NAMALWA (cell line): ENCODE data around the gene FILIP1L.

Experiments
- DNase-seq: peaks from one replicate; pipeline ENCODE4 v3.0.0-alpha.2; 2015; ENCODE audit warnings: low spot score

Gene FILIP1L

GRCh38 chr3:99923873-99924272, 190.4 kb downstream of the FILIP1L start:
- no peak for DNase-seq

GRCh38 chr3:99921986-99922385, 192.3 kb downstream of the FILIP1L start:
- no peak for DNase-seq

DNA sequence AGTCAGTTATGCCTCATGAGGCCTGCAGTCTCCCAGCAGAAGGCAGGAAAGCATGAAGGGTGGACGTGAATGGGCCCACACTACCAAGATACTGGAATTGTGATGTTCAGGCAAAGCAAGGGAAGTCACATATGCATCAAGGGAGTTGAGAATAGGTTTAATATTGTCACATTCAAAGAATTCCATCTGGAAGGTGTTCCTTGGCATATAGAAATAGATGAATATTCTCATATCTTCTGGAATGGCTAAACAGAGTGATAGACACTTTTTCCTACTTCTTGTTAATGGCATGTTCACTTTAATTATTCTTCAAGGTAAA, 193.0 kb downstream of the FILIP1L start:
- DNase-seq, result no peak

DNA sequence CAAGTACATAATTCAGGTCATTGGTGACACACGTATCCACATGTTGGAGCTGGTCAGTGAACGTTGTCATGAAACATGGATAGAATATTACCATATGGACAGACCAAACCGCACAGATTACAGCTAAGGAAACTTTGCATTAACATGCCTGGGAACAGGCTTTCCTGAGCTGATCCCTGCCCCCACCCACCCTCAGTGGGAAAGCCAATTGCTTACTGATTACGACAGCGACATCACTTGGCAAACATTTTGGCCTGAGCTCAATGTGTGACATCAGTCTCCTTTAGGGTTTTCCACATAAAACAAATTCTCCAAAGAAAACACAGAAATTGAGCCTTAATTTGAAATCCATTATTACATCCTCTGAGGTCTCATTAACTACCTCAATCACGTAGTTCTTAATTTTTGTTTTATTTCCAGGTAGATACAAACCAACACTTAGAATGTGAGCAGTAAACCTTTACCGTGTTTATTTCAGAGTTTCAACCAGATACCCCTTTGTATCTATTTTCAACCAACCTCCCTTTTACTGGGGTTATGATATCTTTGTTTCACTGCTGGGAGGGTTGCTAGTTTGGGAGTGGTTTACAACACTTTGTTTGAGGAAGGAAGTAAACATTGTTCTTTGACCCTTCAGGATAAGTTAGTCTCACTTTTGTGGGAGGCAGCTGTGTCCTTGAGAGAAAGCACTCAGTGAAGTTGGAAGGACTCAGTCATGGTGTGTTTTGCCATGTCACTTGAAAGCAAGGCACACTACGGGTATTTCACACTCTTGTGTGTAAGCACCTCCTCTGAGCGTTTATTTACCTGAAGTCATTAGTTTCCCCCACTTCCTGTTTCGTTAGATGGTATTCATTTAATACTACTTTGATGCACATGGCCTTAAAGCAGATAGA, 193.6 kb downstream of the FILIP1L start:
- no peak for DNase-seq

DNA sequence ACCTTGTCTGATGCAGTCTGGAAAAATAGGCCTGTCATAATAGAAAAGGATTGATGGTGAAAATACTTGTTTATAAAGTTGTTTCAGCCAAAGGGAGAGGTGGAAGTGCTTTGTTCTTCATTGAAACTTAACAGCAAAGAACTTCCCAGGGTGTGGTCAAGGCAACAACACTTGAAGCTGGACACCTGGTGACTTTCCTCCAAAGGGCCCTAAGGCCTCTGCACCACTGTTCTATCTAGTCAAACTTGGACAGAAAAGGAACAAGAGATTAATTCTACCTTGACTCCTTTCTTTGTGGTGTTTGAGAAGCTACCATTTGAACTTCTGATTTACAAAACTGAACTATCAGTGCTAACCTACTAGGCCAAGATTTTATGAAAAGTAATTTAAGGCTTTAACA, 194.6 kb downstream of the FILIP1L start:
- DNase-seq, result no peak

DNA sequence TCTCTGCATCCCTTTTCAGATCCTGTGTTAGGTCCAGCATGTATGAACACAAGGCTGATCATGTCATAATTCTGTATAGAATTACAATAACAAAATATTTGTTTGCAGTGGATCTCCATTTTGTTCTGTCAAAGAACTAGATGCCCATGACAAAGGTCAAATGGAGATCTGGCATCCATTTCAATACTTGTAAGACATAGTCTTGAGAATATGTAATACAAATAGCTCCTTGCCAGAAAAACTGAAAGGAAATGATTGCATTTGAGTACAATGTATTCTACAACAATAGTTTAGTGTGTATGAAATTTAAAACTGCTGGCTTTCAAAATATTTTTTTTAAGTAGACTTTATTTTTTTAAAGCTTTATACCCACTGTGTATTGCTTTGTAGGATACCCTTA, 195.6 kb downstream of the FILIP1L start:
- DNase-seq, result no peak

DNA sequence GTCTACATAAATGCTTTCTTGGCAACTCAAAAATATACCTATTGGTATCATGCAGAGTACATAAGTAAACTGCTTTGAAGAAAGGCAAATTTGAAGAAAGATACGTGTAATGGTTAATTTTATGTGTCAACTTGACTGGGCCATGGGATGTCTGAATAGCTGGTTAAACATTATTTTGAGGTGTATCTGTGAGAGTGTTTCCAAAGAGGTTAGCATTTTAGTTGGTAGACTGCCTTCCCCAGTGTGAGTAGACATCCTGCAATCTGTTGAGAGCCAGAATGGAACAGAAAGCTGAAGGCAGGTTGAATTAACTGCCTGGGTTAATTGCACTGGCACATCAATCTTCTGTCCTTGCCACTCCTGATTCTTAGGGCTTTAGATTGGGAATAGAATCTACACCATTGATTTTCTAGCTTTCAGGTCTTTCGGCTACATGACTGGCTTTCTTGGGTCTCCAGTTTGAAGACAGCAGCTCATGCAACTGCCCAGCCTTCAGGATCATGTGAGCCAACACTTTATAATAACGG, 198.3 kb downstream of the FILIP1L start:
- no peak for DNase-seq

DNA sequence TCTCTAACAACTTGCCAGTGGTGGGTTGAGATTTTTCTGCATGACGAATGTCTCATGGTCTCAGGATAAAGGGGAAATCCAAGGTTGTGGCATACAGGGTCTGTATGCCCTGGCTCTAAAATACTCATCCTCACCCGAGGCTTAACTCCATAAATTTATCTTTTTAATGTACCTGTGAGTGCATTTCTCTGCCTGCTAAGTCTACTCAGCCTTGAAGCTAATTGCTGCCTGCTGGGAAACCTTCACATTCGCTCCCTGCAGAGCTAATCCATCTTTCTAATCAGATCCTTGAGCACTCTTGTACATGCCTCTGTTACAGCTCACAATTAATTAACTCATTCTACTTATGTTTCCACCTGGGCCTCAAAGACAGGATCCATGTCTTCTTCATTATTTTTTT, 202.9 kb downstream of the FILIP1L start:
- no peak for DNase-seq

DNA sequence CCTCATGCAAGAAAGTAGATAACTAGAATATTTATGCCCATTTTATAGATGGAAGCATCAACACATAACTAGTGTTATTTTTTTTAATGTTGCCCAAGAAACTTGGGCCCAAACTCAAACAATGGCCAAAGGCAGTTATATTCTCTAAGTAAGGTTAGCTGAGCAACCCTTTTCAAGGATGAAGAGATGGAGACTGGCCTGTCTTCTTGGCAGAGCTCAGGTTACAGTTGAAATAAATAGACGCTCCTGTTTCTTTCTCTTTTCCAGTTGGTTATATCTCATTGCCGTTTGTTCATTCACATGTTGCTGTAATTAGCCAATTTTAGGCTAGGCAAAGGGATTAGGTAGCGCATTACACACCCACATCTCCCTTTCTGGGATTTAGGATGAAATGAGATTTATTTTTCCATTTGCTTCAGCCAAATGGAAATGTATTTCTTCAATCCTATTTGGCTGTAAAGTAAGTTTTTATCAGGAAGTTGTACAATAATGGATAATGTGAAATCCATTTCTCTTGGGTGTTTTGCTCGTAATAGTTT, 203.5 kb downstream of the FILIP1L start:
- DNase-seq, result no peak

DNA sequence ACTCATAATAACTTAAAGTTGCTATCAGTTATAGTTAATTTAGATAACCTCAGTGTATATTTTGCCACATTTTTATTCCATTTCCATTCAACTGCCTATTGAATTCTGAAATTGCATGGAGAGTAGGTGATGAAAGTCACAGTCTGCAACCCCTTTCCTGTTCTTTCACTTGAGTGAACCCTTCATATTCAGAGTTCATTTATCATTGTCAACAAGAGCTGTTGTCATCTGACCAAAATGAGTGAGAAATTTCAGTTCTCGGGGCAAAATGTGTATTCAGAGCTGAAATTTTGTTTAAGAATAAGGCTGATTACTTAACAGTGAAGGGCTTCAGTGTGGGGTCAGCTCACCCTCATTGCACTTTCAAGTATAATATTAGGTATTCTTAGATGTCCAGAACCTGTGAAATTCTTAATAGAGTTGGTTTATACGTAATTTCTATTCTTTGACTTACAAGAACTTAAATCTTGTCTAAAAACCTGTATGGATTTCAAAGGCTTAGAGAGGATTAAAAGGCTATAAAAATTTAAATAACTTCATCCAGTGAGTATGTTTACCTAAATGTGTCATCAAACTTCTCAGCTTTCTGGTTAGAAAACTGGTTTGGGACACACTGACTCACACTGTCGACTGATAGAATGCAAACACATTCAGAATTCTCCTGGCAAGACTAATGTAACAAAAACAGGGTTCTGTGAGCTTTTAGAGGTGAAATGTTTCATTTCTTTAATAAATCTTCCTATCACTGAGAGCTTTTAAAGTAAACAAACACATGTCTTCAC, 204.4 kb downstream of the FILIP1L start:
- no peak for DNase-seq

- DNase-seq, result no peak
Measured at GRCh38 chr3:99907959-99908544, 206.2 kb downstream of the FILIP1L start.

GRCh38 chr3:99903869-99904268, 210.4 kb downstream of the FILIP1L start:
- no peak for DNase-seq

GRCh38 chr3:99902091-99902490, 212.2 kb downstream of the FILIP1L start:
- DNase-seq, result no peak

DNA sequence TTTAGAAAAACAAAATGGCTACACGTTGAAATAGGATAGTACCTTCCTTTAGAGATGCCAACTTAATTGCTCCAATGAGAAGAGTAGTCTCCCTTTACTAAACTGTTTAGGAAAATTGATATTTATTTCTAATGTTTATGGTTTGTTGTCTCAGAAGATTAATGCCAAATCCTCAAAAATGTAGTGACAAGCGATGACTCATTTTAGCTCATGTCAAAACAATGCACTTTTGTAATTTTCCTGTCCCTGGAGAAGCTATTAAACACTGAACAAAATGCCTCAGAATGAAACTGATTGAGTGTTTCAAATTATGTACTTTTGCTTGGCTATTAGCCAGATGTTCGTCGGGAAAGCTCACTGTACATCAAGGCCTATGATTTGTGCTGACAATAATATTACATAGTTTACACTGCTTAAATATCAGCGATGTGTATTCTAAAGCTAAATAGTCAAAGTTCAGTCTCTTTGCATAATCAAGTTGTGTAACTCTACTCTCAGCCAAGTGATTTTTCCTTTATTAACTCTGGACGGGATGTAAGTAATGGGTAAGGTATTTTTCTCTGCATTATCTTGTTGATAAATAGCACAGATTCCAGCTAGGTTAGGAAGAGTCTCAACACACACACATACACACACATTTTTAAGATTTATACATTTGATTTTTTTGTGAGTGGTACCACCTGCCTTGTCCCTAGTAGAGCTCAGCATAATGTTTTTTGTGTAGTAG, 212.9 kb downstream of the FILIP1L start:
- DNase-seq, result no peak

DNA sequence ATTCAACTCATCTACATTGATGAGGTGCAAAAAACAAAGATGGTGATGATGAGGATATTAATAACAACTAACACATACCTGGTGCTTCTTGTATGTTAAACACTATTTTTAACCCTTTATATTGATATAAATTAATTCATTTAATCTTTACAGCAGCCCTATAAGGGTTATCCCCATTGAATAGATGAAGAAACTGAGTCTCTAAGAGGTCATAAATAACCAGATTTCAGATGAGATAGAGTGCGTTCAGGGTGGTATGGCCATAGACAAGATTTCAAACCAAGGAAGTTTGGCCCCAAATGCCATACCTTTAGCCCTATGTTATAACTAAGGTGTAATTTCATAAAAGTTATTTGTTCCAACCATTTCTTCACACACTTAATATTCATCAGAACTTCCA, 214.1 kb downstream of the FILIP1L start:
- no peak for DNase-seq

DNA sequence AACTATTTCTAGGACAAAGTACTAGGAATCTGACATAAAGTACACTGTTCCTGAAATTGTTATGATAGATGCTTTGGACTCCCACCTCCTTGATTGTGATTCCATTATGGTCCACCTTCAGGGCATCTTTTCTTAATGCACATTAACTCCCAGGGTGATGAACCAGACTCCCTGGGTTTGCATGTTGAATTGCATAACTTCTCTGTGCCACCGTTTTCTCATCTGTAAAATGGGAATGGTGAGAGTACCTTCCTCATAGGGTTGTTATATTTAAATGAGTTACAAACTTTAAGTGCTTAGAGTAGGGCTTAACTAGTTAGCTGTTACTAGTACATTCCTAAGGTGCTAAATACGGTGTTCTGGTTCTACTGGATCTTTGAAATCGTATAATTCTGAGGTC, 214.7 kb downstream of the FILIP1L start:
- no peak for DNase-seq

GRCh38 chr3:99896482-99896881, 217.8 kb downstream of the FILIP1L start:
- no peak for DNase-seq

- DNase-seq, result no peak
Measured at GRCh38 chr3:99895703-99896441, 218.4 kb downstream of the FILIP1L start.

DNA sequence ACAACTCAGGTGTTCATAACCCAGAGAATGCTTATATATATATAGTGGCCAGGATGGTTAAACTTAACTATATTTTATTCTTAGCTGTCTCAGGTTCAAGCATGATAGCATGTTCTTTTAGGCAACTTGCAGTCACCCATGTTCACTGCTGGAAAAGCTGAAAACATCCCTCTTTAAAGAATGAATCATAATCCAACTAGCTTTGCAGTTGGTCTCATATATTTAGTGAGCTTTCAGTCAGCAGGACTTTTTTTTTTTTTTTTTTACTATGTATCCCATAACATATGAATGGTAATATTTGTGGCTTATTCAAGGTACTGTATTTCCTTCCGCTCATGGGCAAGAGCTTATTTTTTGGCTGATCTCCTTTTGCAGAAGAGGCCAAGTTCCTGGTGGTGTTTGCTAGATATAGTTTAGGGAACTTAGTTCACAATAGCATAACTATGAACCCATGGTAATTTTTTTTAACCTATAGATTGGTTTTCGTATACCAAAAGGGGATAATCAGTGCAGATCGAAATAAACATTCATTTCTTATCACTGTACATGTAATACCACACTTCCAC, 219.1 kb downstream of the FILIP1L start:
- DNase-seq, result no peak

- peak; percentile 5 for DNase-seq
Measured at GRCh38 chr3:99892332-99892731, 222.0 kb downstream of the FILIP1L start.
